Measurements from ENCODE around the gene ASB18.

ASB18 gene

GRCh38 chr2:236164201-236164924, 99.8 kb downstream of the ASB18 start:
- peak; percentile 74 for DNase-seq (ENCODE audit: low read depth, low spot score)

GRCh38 chr2:236163471-236164200, 100.6 kb downstream of the ASB18 start:
- no peak for DNase-seq (ENCODE audit: low read depth, low spot score)

- peak; percentile 29 for DNase-seq (ENCODE audit: low read depth, low spot score)
These were observed 101.2 kb downstream of the ASB18 start for GRCh38 chr2:236162882-236163470.

GRCh38 chr2:236162031-236162845, 102.0 kb downstream of the ASB18 start:
- peak; percentile 11 for DNase-seq (ENCODE audit: low read depth, low spot score)

- DNase-seq (ENCODE audit: low read depth, low spot score) = no peak
These were observed 102.7 kb downstream of the ASB18 start for GRCh38 chr2:236161531-236161930.

GRCh38 chr2:236161082-236161462, 103.1 kb downstream of the ASB18 start:
- DNase-seq (ENCODE audit: low read depth, low spot score) = no peak

- no peak for DNase-seq (ENCODE audit: low read depth, low spot score)
These were observed 103.7 kb downstream of the ASB18 start for GRCh38 chr2:236160366-236161081.

- DNase-seq (ENCODE audit: low read depth, low spot score) = no peak
These were observed 104.4 kb downstream of the ASB18 start for GRCh38 chr2:236159778-236160170.

GRCh38 chr2:236158969-236159777, 105.0 kb downstream of the ASB18 start:
- no peak for DNase-seq (ENCODE audit: low read depth, low spot score)

GRCh38 chr2:236157815-236158498, 106.2 kb downstream of the ASB18 start:
- DNase-seq (ENCODE audit: low read depth, low spot score) = no peak

- no peak for DNase-seq (ENCODE audit: low read depth, low spot score)
These were observed 106.8 kb downstream of the ASB18 start for GRCh38 chr2:236157366-236157765.

GRCh38 chr2:236156860-236157194, 107.4 kb downstream of the ASB18 start:
- no peak for DNase-seq (ENCODE audit: low read depth, low spot score)

- no peak for DNase-seq (ENCODE audit: low read depth, low spot score)
These were observed 107.9 kb downstream of the ASB18 start for GRCh38 chr2:236156095-236156859.

GRCh38 chr2:236155406-236155805, 108.8 kb downstream of the ASB18 start:
- no peak for DNase-seq (ENCODE audit: low read depth, low spot score)

- no peak for DNase-seq (ENCODE audit: low read depth, low spot score)
These were observed 117.8 kb downstream of the ASB18 start for GRCh38 chr2:236146436-236146835.

GRCh38 chr2:236143811-236144210, 120.4 kb downstream of the ASB18 start:
- no peak for DNase-seq (ENCODE audit: low read depth, low spot score)
